ENCODE data around the gene RASAL1.

DNA sequence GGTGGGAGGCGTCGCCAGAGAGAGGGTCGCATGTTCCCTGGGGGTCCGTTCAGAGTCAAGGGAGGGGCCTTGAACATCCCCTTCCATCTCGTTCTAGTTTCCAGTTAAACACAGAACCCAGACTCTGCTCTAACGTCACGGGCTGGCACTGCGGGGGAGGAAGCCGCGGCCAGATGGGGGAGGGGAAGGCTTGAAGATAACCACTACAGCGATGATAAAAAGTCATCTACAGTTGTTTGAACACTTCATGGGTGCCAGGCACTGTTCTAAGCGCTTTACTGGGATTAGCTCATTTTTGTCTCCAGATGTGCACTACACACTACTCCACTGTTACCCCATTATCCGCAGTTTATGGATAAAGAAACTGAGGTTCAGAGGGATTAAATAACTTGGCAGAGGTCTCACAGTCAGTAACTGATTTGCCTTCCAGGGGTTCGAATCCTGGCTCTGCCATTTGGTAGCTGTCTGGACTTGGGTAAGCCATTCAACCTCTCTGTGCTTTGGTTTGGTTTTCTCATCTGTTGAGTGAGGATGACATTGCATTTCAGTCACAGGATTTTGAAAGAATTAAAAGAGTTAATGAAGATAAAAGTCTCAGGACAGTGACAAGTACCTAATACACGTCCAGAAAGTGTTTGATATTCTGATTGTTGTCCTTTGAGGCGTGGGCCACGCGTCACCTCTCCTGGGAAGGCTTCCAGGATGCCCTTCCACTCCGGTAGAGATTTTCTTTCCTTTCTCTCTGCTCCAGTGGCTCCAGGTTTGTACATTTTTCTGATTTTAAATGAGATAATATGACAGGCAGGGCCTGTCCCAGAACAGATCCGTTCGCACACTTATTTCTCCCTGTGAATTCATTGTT, 798 bp upstream of the RASAL1 start:
- TF ChIP-seq POLR2A (IDR thresholded peaks at IDR 0.05; ENCODE audit: borderline replicate concordance, extremely low read depth, insufficient read depth, insufficient read length), result no peak
- TF ChIP-seq, protein P1, sequence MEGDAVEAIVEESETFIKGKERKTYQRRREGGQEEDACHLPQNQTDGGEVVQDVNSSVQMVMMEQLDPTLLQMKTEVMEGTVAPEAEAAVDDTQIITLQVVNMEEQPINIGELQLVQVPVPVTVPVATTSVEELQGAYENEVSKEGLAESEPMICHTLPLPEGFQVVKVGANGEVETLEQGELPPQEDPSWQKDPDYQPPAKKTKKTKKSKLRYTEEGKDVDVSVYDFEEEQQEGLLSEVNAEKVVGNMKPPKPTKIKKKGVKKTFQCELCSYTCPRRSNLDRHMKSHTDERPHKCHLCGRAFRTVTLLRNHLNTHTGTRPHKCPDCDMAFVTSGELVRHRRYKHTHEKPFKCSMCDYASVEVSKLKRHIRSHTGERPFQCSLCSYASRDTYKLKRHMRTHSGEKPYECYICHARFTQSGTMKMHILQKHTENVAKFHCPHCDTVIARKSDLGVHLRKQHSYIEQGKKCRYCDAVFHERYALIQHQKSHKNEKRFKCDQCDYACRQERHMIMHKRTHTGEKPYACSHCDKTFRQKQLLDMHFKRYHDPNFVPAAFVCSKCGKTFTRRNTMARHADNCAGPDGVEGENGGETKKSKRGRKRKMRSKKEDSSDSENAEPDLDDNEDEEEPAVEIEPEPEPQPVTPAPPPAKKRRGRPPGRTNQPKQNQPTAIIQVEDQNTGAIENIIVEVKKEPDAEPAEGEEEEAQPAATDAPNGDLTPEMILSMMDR (IDR thresholded peaks at IDR 0.05 in 2 of 3, conservative IDR thresholded peaks at IDR 0.05 in 1 of 3; ENCODE audit: borderline replicate concordance in 1 of 3, insufficient read depth in 1 of 3, low read depth in 2 of 3, low read length in 2 of 3), result no peak
- TF ChIP-seq, protein P2, sequence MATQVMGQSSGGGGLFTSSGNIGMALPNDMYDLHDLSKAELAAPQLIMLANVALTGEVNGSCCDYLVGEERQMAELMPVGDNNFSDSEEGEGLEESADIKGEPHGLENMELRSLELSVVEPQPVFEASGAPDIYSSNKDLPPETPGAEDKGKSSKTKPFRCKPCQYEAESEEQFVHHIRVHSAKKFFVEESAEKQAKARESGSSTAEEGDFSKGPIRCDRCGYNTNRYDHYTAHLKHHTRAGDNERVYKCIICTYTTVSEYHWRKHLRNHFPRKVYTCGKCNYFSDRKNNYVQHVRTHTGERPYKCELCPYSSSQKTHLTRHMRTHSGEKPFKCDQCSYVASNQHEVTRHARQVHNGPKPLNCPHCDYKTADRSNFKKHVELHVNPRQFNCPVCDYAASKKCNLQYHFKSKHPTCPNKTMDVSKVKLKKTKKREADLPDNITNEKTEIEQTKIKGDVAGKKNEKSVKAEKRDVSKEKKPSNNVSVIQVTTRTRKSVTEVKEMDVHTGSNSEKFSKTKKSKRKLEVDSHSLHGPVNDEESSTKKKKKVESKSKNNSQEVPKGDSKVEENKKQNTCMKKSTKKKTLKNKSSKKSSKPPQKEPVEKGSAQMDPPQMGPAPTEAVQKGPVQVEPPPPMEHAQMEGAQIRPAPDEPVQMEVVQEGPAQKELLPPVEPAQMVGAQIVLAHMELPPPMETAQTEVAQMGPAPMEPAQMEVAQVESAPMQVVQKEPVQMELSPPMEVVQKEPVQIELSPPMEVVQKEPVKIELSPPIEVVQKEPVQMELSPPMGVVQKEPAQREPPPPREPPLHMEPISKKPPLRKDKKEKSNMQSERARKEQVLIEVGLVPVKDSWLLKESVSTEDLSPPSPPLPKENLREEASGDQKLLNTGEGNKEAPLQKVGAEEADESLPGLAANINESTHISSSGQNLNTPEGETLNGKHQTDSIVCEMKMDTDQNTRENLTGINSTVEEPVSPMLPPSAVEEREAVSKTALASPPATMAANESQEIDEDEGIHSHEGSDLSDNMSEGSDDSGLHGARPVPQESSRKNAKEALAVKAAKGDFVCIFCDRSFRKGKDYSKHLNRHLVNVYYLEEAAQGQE (IDR thresholded peaks at IDR 0.05; ENCODE audit: low read depth), result no peak
- no peak for TF ChIP-seq RAD21 (IDR thresholded peaks at IDR 0.05; ENCODE audit: low read depth)
- TF ChIP-seq, protein P3, sequence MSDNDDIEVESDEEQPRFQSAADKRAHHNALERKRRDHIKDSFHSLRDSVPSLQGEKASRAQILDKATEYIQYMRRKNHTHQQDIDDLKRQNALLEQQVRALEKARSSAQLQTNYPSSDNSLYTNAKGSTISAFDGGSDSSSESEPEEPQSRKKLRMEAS (IDR thresholded peaks at IDR 0.05), result no peak
- no peak for TF ChIP-seq EZH2phosphoT487 (IDR thresholded peaks at IDR 0.05; ENCODE audit: borderline replicate concordance)
- TF ChIP-seq, protein P4, sequence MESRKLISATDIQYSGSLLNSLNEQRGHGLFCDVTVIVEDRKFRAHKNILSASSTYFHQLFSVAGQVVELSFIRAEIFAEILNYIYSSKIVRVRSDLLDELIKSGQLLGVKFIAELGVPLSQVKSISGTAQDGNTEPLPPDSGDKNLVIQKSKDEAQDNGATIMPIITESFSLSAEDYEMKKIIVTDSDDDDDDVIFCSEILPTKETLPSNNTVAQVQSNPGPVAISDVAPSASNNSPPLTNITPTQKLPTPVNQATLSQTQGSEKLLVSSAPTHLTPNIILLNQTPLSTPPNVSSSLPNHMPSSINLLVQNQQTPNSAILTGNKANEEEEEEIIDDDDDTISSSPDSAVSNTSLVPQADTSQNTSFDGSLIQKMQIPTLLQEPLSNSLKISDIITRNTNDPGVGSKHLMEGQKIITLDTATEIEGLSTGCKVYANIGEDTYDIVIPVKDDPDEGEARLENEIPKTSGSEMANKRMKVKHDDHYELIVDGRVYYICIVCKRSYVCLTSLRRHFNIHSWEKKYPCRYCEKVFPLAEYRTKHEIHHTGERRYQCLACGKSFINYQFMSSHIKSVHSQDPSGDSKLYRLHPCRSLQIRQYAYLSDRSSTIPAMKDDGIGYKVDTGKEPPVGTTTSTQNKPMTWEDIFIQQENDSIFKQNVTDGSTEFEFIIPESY (IDR thresholded peaks at IDR 0.05; ENCODE audit: extremely low read depth, insufficient replicate concordance, low read length), result no peak
- TF ChIP-seq JUND (IDR thresholded peaks at IDR 0.05), result no peak
- no peak for TF ChIP-seq POLR2AphosphoS5 (IDR thresholded peaks at IDR 0.05; ENCODE audit: low read depth, low read length)
- TF ChIP-seq ZFX (IDR thresholded peaks at IDR 0.05), result no peak
- no peak for TF ChIP-seq EZH2 (IDR thresholded peaks at IDR 0.05)
- TF ChIP-seq ZNF274 (IDR thresholded peaks at IDR 0.05; ENCODE audit: low read depth, low read length), result no peak
- TF ChIP-seq CEBPB (IDR thresholded peaks at IDR 0.05; ENCODE audit: low read depth), result no peak
